ENCODE measurements around the gene C19orf44.
"Not testable (repeated sequence)": the region's sequence is repeated elsewhere in the genome, so short reads cannot be mapped to it uniquely, and the experiment has no call there.

Gene C19orf44

GRCh38 chr19:16495982-16496612, at the start of gene C19orf44, which contains the start of gene CALR3:
Gene C19orf44, plus strand, starts transcription at chr19:16496394. Its CDS starts 4,399 bp downstream, at chr19:16500793.
Gene CALR3, minus strand, starts transcription at chr19:16496167. Its CDS starts 38 bp downstream, at chr19:16496129.
- peak; percentile 100 for DNase-seq

- peak; percentile 78 for DNase-seq
Observed at GRCh38 chr19:16446724-16447368, 49.3 kb upstream of the C19orf44 start.

- not testable (repeated sequence) for DNase-seq
Observed at GRCh38 chr19:16448872-16449271, 47.3 kb upstream of the C19orf44 start.

GRCh38 chr19:16449330-16449961, 46.7 kb upstream of the C19orf44 start:
- no peak for DNase-seq

GRCh38 chr19:16452325-16452724, 43.9 kb upstream of the C19orf44 start:
- DNase-seq: no peak

GRCh38 chr19:16454351-16454918, 41.8 kb upstream of the C19orf44 start:
- no peak for DNase-seq

- no peak for DNase-seq
Observed at GRCh38 chr19:16455489-16455888, 40.7 kb upstream of the C19orf44 start.

GRCh38 chr19:16456652-16457194, 39.5 kb upstream of the C19orf44 start:
- DNase-seq: no peak

GRCh38 chr19:16457195-16457953, 38.8 kb upstream of the C19orf44 start:
- peak; percentile 75 for DNase-seq

- DNase-seq: no peak
Observed at GRCh38 chr19:16457954-16458331, 38.3 kb upstream of the C19orf44 start.

GRCh38 chr19:16458391-16459341, 37.5 kb upstream of the C19orf44 start:
- no peak for DNase-seq

GRCh38 chr19:16459680-16460079, 36.5 kb upstream of the C19orf44 start:
- no peak for DNase-seq

GRCh38 chr19:16460454-16460853, 35.7 kb upstream of the C19orf44 start:
- no peak for DNase-seq

GRCh38 chr19:16461630-16462051, 34.6 kb upstream of the C19orf44 start:
- no peak for DNase-seq

GRCh38 chr19:16462757-16463250, 33.4 kb upstream of the C19orf44 start:
- DNase-seq: no peak

- no peak for DNase-seq
Observed at GRCh38 chr19:16463341-16463990, 32.7 kb upstream of the C19orf44 start.

GRCh38 chr19:16463991-16464575, 32.1 kb upstream of the C19orf44 start:
- no peak for DNase-seq

GRCh38 chr19:16465239-16465638, 31.0 kb upstream of the C19orf44 start:
- DNase-seq: no peak

- not testable (repeated sequence) for DNase-seq
Observed at GRCh38 chr19:16466802-16467427, 29.3 kb upstream of the C19orf44 start.

GRCh38 chr19:16467581-16467980, 28.6 kb upstream of the C19orf44 start:
- DNase-seq: no peak
